ENCODE measurements around the gene MYO15A. TPM values are rescaled to one million over a fixed set of nuclear protein-coding genes. Genes with fewer than 3 reads are reported as not detected.

The MYO15A gene
- polyA plus RNA-seq, 1 donor: 1.3 TPM

GRCh38 chr17:18218756-18219415, 110.3 kb downstream of the MYO15A start:
- DNase-seq: no peak

- no peak for DNase-seq
Measured at GRCh38 chr17:18224053-18224386, 115.5 kb downstream of the MYO15A start.

GRCh38 chr17:18224387-18225120, 116.0 kb downstream of the MYO15A start:
- DNase-seq: peak; percentile 72

GRCh38 chr17:18225121-18225641, 116.6 kb downstream of the MYO15A start, which contains the start of gene LLGL1:
Gene LLGL1 (plus strand): TSS chr17:18225635. CDS start chr17:18225683, 48 bp downstream.
- peak; percentile 98 for DNase-seq

GRCh38 chr17:18225642-18226283, 117.2 kb downstream of the MYO15A start:
- DNase-seq: peak; percentile 47

- no peak for DNase-seq
Measured at GRCh38 chr17:18226284-18226945, 117.9 kb downstream of the MYO15A start.

- no peak for DNase-seq
Measured at GRCh38 chr17:18227635-18228034, 119.1 kb downstream of the MYO15A start.

GRCh38 chr17:18228176-18228682, 119.7 kb downstream of the MYO15A start:
- no peak for DNase-seq

GRCh38 chr17:18229254-18229653, 120.7 kb downstream of the MYO15A start:
- no peak for DNase-seq

Other genes with a start within 250 kb of the MYO15A start
- 51.8 TPM for gene TOM1L2, start 136.4 kb upstream of the MYO15A start, polyA plus RNA-seq (ENCODE audit: insufficient read length)
- 8.3 TPM for gene DRC3, start 135.9 kb upstream of the MYO15A start, polyA plus RNA-seq (ENCODE audit: insufficient read length)
- gene ATPAF2, start 69.6 kb upstream of the MYO15A start, polyA plus RNA-seq (ENCODE audit: insufficient read length): 19.0 TPM
- 11.3 TPM for gene GID4, start 69.3 kb upstream of the MYO15A start, polyA plus RNA-seq (ENCODE audit: insufficient read length)
- 28.6 TPM for gene DRG2, start 20.8 kb upstream of the MYO15A start, polyA plus RNA-seq (ENCODE audit: insufficient read length)
- 71.1 TPM for gene ALKBH5, start 75.1 kb downstream of the MYO15A start, polyA plus RNA-seq (ENCODE audit: insufficient read length)
- gene LLGL1, start 116.9 kb downstream of the MYO15A start, polyA plus RNA-seq (ENCODE audit: insufficient read length): 26.2 TPM
- 181 TPM for gene FLII, start 150.0 kb downstream of the MYO15A start, polyA plus RNA-seq (ENCODE audit: insufficient read length)
- 17.7 TPM for gene MIEF2, start 151.9 kb downstream of the MYO15A start, polyA plus RNA-seq (ENCODE audit: insufficient read length)
- 27.5 TPM for gene TOP3A, start 206.2 kb downstream of the MYO15A start, polyA plus RNA-seq (ENCODE audit: insufficient read length)
- 9.9 TPM for gene SMCR8, start 206.5 kb downstream of the MYO15A start, polyA plus RNA-seq (ENCODE audit: insufficient read length)